DND-41 (cell line): ENCODE data around the gene SLC27A6.

Experiments
- ATAC-seq: fragments of 200-7000 bp; cut with Tn5 transposase; 3 replicates; pipeline ENCODE4 v1.9.1; 2021; ENCODE audit warnings: low read depth; ENCODE audit not compliant: insufficient read depth
- DNase-seq: peaks from one replicate; pipeline ENCODE4 v3.0.0-alpha.2; 2020
- H2AFZ ChIP-seq: 2 replicates; pipeline ENCODE4 v1.6.0; 2012; ENCODE audit warnings: low read depth, low read length
- H3K27ac ChIP-seq: 2 replicates; pipeline ENCODE4 v1.5.1; 2012; ENCODE audit warnings: low read length, inconsistent platforms
- H3K27me3 ChIP-seq: fragments of 200-600 bp; sonication (generic); 2 replicates; pipeline ENCODE4 v1.6.0; 2012; ENCODE audit warnings: low read length, mild to moderate bottlenecking, inconsistent platforms; ENCODE audit not compliant: insufficient read depth, poor library complexity
- H3K36me3 ChIP-seq: 2 replicates; pipeline ENCODE4 v1.5.1; 2012; ENCODE audit warnings: low read length, inconsistent platforms; ENCODE audit not compliant: insufficient read depth
- H3K4me1 ChIP-seq: 2 replicates; pipeline ENCODE4 v1.5.1; 2012; ENCODE audit warnings: mild to moderate bottlenecking, low read length; ENCODE audit not compliant: insufficient read depth
- H3K4me2 ChIP-seq: 2 replicates; pipeline ENCODE4 v1.6.0; 2012; ENCODE audit warnings: mild to moderate bottlenecking, moderate library complexity, low read length, inconsistent platforms; ENCODE audit not compliant: insufficient read depth
- H3K4me3 ChIP-seq, 2 experiments: fragments of 200-600 bp in 1 of 2; shearing (Covaris generic) in 1 of 2; 2 replicates each; pipeline ENCODE4 v1.5.1; 2012 to 2016; ENCODE audit warnings: inconsistent platforms in 2 of 2, low read length in 2 of 2, mild to moderate bottlenecking in 2 of 2, low read depth in 1 of 2, moderate library complexity in 1 of 2
- H3K79me2 ChIP-seq: 2 replicates; pipeline ENCODE4 v1.6.0; 2012; ENCODE audit warnings: low read length, inconsistent platforms; ENCODE audit not compliant: insufficient read depth
- H3K9ac ChIP-seq: 2 replicates; pipeline ENCODE4 v1.6.0; 2012; ENCODE audit warnings: low read depth, mild to moderate bottlenecking, inconsistent platforms, low read length, moderate library complexity
- H3K9me3 ChIP-seq: 2 replicates; pipeline ENCODE4 v1.5.1; 2012; ENCODE audit warnings: low read length, moderate library complexity, mild to moderate bottlenecking, inconsistent platforms; ENCODE audit not compliant: insufficient read depth, severe bottlenecking
- H4K20me1 ChIP-seq: 2 replicates; pipeline ENCODE4 v1.6.0; 2012; ENCODE audit warnings: low read length; ENCODE audit not compliant: insufficient read depth
- CTCF ChIP-seq: IDR thresholded peaks from 2 replicates; pipeline ENCODE4 v1.5.1; 2012; ENCODE audit warnings: borderline replicate concordance, low read length, moderate library complexity, mild to moderate bottlenecking; ENCODE audit not compliant: poor library complexity, severe bottlenecking; ENCODE audit errors: extremely low read depth
- EZH2 ChIP-seq: IDR thresholded peaks from 3 replicates; pipeline ENCODE4 v1.6.1; 2012; ENCODE audit warnings: borderline replicate concordance, low read depth, mild to moderate bottlenecking, moderate library complexity, low read length, inconsistent platforms; ENCODE audit not compliant: severe bottlenecking

Gene SLC27A6

DNA sequence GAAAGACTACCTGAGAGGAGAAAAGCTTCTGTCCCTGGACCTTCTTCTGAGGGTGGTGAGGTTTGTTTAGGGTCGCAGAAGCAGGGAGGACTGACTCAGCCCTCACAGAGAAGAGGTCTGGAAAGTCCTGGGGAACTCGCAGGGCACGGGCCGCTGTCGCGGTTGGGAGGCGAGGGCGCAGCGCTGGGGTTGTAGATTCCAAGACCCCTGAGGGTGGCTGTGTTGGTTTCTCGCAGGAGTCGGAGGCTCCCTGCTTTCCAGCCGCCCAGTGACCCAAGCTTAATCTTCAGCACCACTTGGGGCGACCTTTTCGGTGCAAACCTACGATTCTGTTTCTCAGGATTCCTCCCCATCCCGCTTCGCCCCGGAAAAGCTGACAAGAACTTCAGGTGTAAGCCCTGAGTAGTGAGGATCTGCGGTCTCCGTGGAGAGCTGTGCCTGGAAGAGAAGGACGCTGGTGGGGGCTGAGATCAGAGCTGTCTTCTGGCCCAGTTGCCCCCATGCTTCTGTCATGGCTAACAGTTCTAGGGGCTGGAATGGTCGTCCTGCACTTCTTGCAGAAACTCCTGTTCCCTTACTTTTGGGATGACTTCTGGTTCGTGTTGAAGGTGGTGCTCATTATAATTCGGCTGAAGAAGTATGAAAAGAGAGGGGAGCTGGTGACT, 482 bp downstream of the SLC27A6 start:
- Histone ChIP-seq H3K27ac (no peak overlapping the region), H3K79me2 (no peaks in the 10 kb centered on the region), H3K36me3 (no peaks in the 10 kb centered on the region), H3K27me3 (no peaks in the 10 kb centered on the region), H3K4me2 (no peak overlapping the region), H3K9ac (no peak overlapping the region), H2AFZ (no peak overlapping the region), H3K4me1 (no peaks in the 10 kb centered on the region), H4K20me1 (no peaks in the 10 kb centered on the region), H3K9me3 (no peaks in the 10 kb centered on the region), H3K4me3 (no peak overlapping the region)
- ATAC-seq: no peak
- DNase-seq: no peak
- TF ChIP-seq CTCF (no peak), EZH2 (no peak)

DNA sequence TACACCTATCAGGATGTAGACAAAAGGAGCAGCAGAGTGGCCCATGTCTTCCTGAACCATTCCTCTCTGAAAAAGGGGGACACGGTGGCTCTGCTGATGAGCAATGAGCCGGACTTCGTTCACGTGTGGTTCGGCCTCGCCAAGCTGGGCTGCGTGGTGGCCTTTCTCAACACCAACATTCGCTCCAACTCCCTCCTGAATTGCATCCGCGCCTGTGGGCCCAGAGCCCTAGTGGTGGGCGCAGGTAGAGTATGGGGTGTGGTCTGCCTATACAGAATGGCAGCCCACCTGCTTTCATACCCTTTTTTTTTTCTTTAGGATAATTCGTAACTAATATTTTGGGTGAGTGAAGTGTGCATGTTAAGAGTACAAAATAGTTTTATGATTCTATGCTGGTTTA, 1.1 kb downstream of the SLC27A6 start:
- Histone ChIP-seq H3K79me2 (no peaks in the 10 kb centered on the region), H3K27ac (no peak overlapping the region), H3K4me2 (no peak overlapping the region), H2AFZ (no peak overlapping the region), H3K9ac (no peak overlapping the region), H3K36me3 (no peaks in the 10 kb centered on the region), H4K20me1 (no peaks in the 10 kb centered on the region), H3K27me3 (no peaks in the 10 kb centered on the region), H3K9me3 (no peaks in the 10 kb centered on the region), H3K4me3 (no peak overlapping the region), H3K4me1 (no peaks in the 10 kb centered on the region)
- TF ChIP-seq EZH2: no peak
- TF ChIP-seq CTCF: no peak
- DNase-seq (no peak), ATAC-seq (no peak)

- H4K20me1 ChIP-seq: no peaks in the 10 kb centered on the region
- ATAC-seq: no peak
- H3K9me3 ChIP-seq: no peaks in the 10 kb centered on the region
- H2AFZ ChIP-seq: no peak overlapping the region
- TF ChIP-seq CTCF (no peak), EZH2 (no peak)
- no peaks in the 10 kb centered on the region for H3K79me2 ChIP-seq
- DNase-seq: no peak
- H3K4me1 ChIP-seq: no peaks in the 10 kb centered on the region
- no peaks in the 10 kb centered on the region for H3K27me3 ChIP-seq
- H3K4me2 ChIP-seq: no peak overlapping the region
- no peak overlapping the region for H3K4me3 ChIP-seq
- H3K36me3 ChIP-seq: no peaks in the 10 kb centered on the region
- H3K27ac ChIP-seq: no peak overlapping the region
- no peak overlapping the region for H3K9ac ChIP-seq
These were observed 1.6 kb downstream of the SLC27A6 start for GRCh38 chr5:128966846-128967245.

DNA sequence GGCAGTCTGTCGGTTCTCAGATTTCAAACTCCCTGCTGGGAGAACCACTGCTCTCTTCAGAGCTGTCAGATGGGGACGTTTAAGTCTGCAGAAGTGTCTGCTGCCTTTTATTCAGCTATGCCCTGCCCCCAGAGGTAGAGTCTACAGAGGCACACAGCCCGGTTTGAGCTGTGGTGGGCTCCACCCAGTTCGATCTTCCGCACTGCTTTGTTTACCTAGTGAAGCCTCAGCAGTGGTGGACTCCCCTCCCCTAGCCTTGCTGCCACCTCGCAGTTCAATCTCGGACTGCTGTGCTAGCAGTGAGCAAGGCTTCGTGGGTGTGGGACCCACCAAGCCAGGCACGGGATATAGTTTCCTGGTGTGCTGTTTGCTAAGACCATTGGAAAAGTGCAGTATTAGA, 8.0 kb downstream of the SLC27A6 start:
- ATAC-seq (no peak), DNase-seq (no peak)
- TF ChIP-seq CTCF (no peak), EZH2 (no peak)
- no peaks in the 10 kb centered on the region for H3K79me2 ChIP-seq
- no peaks in the 10 kb centered on the region for H4K20me1 ChIP-seq
- H3K4me2 ChIP-seq: no peak overlapping the region
- no peak overlapping the region for H3K9ac ChIP-seq
- H3K27ac ChIP-seq: no peak overlapping the region
- H3K36me3 ChIP-seq: no peaks in the 10 kb centered on the region
- no peaks in the 10 kb centered on the region for H3K9me3 ChIP-seq
- H2AFZ ChIP-seq: no peak overlapping the region
- no peaks in the 10 kb centered on the region for H3K4me1 ChIP-seq
- no peaks in the 10 kb centered on the region for H3K27me3 ChIP-seq
- no peak overlapping the region for H3K4me3 ChIP-seq
